Mammary epithelial cell (primary cell): ENCODE results near the gene TEX14.

Experiments used
- CTCF ChIP-seq, 2 donors: IDR thresholded peaks in 1 of 2; conservative IDR thresholded peaks in 1 of 2; 2 replicates each; pipeline ENCODE4 v1.5.1; 2011 to 2012; ENCODE audit warnings: inconsistent platforms in 2 of 2, low read length in 2 of 2, mild to moderate bottlenecking in 2 of 2, control low read depth in 1 of 2, low read depth in 1 of 2; ENCODE audit not compliant: insufficient read depth in 1 of 2; ENCODE audit errors: extremely low read depth in 1 of 2
- EZH2 ChIP-seq: IDR thresholded peaks from 2 replicates; pipeline ENCODE4 v1.6.1; 2012; ENCODE audit warnings: low read length, inconsistent platforms, borderline replicate concordance

GRCh38 chr17:58606934-58607333 lies 84.9 kb downstream of the TEX14 start:
- TF ChIP-seq CTCF (conservative IDR thresholded peaks at IDR 0.05 in 1 of 2, IDR thresholded peaks at IDR 0.05 in 1 of 2; ENCODE audit: extremely low read depth in 1 of 2, insufficient read depth in 1 of 2, low read depth in 1 of 2, low read length in 2 of 2) (no peak), EZH2 (no peak)
